GM13977 (cell line): Measurements from ENCODE around the gene SAMD11.

Source experiments
- DNase-seq: peaks from one replicate; pipeline ENCODE4 v3.0.0; 2012; ENCODE audit warnings: low spot score
- CTCF ChIP-seq: IDR thresholded peaks from 2 replicates; pipeline ENCODE4 v1.5.1; 2012; ENCODE audit warnings: mild to moderate bottlenecking, control low read depth; ENCODE audit not compliant: insufficient read depth; ENCODE audit errors: extremely low read depth, missing control alignments
- in situ Hi-C: fragments of 300-500 bp; cut with MboI; formaldehyde crosslinking; loops from one replicate; pipeline ENCODE4 v1.12.0; 2022; ENCODE audit warnings: low sequenced_read_pairs, low pct_unique_long_range_greater_than_20kb, mixed read lengths, inconsistent platforms; ENCODE audit not compliant: unreplicated experiment

The SAMD11 gene

DNA sequence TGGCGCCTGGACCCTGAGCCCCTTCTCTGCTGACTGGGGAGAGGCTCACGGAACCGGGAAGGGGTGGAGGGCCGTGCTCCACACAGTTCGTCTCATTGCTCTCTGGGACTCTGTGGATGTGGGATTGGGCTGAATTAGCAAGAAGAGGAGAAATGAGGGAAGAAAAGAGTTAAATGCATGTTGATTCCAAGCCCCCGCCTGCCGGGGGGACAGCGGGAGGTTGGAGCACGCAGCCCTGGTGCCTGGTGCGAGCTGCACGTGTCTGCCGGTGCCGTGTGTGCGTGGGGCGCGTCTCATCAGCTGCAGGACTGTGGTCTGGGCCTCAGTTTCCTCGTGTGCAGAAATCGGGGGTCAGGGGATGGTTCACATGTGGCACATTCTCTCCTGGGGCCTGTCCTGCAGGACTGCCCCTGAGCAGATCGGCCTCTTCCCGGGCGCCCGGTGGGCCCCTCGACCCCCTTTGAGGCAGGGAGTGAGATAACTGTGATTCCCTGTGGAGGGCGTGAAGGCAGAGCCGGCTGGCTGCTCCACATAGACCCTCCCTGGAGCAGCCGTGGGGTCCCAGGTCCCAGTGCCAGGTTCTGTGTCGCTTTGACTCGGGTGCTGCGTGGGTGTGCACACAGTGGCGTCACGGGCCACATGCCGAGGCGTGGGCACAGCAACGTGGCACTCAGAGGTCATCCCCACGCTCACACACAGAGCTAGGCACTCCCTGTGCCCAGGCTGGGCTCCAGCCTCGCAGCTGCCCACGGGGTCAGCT lies 11.4 kb downstream of the SAMD11 start:
- in situ Hi-C loops, result no loop called here
- no peak for DNase-seq
- TF ChIP-seq CTCF, result no peak

DNA sequence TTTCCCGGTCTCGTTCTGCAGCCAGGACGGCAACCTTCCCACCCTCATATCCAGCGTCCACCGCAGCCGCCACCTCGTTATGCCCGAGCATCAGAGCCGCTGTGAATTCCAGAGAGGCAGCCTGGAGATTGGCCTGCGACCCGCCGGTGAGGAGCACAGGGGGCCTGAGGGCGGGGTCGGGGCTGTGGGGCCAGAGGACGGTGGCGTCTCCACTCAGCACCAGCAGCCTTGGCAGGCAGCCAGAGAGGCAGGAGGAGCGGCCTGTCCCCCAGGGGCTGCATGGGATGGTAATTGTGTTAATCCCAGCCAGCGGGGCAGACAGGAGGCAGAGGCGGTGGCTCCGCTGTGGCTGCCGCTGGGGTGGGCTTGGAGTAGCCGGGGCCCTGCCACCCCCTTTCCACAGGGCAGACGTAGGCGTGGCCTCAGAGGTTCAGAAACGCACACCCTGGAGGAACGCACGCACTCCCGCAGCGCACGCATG lies 12.1 kb downstream of the SAMD11 start:
- in situ Hi-C loops, result no loop called here
- TF ChIP-seq CTCF, result no peak
- DNase-seq, result no peak

GRCh38 chr1:936348-937264 lies 12.9 kb downstream of the SAMD11 start:
- DNase-seq, result no peak
- TF ChIP-seq CTCF, result no peak
- in situ Hi-C loops, result no loop called here

- no peak for TF ChIP-seq CTCF
- in situ Hi-C loops, result no loop called here
- DNase-seq, result no peak
Measured at GRCh38 chr1:937521-937920, 13.8 kb downstream of the SAMD11 start.

DNA sequence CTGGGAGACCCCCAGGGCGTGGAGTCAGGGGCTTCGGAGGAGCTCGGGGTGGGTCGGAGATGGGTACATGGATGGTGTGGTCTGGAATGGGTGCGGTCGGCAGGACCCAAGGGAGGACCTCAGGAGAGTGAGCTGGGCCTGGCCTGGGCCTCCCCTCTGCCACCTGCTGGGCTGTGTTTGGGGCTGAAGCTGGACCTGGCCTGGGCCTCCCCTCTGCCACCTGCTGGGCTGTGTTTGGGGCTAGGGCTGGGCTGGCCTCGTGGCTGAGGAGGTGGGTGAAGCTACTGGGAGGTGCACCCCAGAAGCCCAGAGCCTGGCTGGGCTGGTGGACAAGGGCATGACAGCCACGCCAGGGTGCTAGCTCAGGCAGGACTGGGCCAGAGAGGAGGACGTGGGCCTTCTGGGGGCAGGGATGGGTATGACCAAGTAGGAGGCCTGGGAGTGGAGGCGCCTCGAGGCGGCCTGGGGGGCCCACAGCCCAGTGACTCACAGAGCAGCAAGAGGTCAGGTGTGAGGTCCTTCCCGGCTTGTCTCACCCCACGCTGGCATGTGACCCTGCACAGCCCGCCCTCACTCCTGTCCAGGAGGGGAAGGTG lies 14.5 kb downstream of the SAMD11 start:
- in situ Hi-C loops, result no loop called here
- TF ChIP-seq CTCF, result peak; percentile 60
- DNase-seq, result peak; percentile 63

- TF ChIP-seq CTCF, result no peak
- in situ Hi-C loops, result no loop called here
- DNase-seq, result no peak
Measured at GRCh38 chr1:938711-939489, 15.2 kb downstream of the SAMD11 start.
